OCI-LY1 (cell line): ENCODE measurements around the gene PHKA1.

Source experiments
- H2AFZ ChIP-seq: fragments of 200-600 bp; sonication (generic), shearing (Covaris generic); 2 replicates; pipeline ENCODE4 v1.6.0; 2014; ENCODE audit warnings: antibody characterized with exemption, mild to moderate bottlenecking, low read length
- H3F3A ChIP-seq: fragments of 200-600 bp; sonication (generic), shearing (Covaris generic); 2 replicates; pipeline ENCODE4 v1.6.0; 2014; ENCODE audit warnings: mild to moderate bottlenecking, antibody characterized with exemption, low read length, moderate library complexity; ENCODE audit not compliant: insufficient read depth
- H3K27ac ChIP-seq: fragments of 200-600 bp; sonication (generic); 2 replicates; pipeline ENCODE4 v1.5.1; 2014; ENCODE audit warnings: low read length, mixed run types, mild to moderate bottlenecking, low read depth; ENCODE audit not compliant: poor library complexity, severe bottlenecking
- H3K27me3 ChIP-seq: fragments of 200-600 bp; sonication (generic); 2 replicates; pipeline ENCODE4 v1.6.0; 2014; ENCODE audit warnings: antibody characterized with exemption, mild to moderate bottlenecking, low read length, moderate library complexity; ENCODE audit not compliant: insufficient read depth
- H3K36me3 ChIP-seq: fragments of 200-600 bp; sonication (generic); 2 replicates; pipeline ENCODE4 v1.6.1; 2014; ENCODE audit warnings: mild to moderate bottlenecking, antibody characterized with exemption, low read length, moderate library complexity, mixed read lengths; ENCODE audit not compliant: insufficient read depth
- H3K4me1 ChIP-seq: fragments of 200-600 bp; sonication (generic); 2 replicates; pipeline ENCODE4 v1.5.1; 2014; ENCODE audit warnings: mild to moderate bottlenecking, low read length, moderate library complexity; ENCODE audit not compliant: insufficient read depth, severe bottlenecking
- H3K4me2 ChIP-seq: fragments of 200-600 bp; sonication (generic), shearing (Covaris generic); 2 replicates; pipeline ENCODE4 v1.6.1; 2014; ENCODE audit warnings: low read length
- H3K4me3 ChIP-seq: fragments of 200-600 bp; sonication (generic); 2 replicates; pipeline ENCODE4 v1.5.1; 2014; ENCODE audit warnings: low read length, low read depth, mild to moderate bottlenecking, mixed read lengths; ENCODE audit not compliant: poor library complexity, severe bottlenecking
- H3K79me2 ChIP-seq: fragments of 200-600 bp; shearing (Covaris generic); 2 replicates; pipeline ENCODE4 v1.6.1; 2016; ENCODE audit warnings: mixed run types, low read length, mixed read lengths; ENCODE audit not compliant: insufficient read depth
- H3K9ac ChIP-seq: fragments of 200-600 bp; sonication (generic), shearing (Covaris generic); 2 replicates; pipeline ENCODE4 v1.6.1; 2014; ENCODE audit warnings: mild to moderate bottlenecking, low read length, mixed read lengths
- H3K9me2 ChIP-seq: fragments of 200-600 bp; sonication (generic), shearing (Covaris generic); 2 replicates; pipeline ENCODE4 v1.6.1; 2014; ENCODE audit warnings: low read depth, mild to moderate bottlenecking, low read length, mixed read lengths
- H3K9me3 ChIP-seq: fragments of 200-600 bp; shearing (Covaris generic); 2 replicates; pipeline ENCODE4 v1.6.1; 2014; ENCODE audit warnings: low read length, mixed read lengths
- H4K20me1 ChIP-seq: fragments of 200-600 bp; sonication (generic), shearing (Covaris generic); 2 replicates; pipeline ENCODE4 v1.6.0; 2016; ENCODE audit warnings: mild to moderate bottlenecking, low read length; ENCODE audit not compliant: insufficient read depth
- EZH2 ChIP-seq: fragments of 200-600 bp; sonication (generic), shearing (Covaris generic); IDR thresholded peaks from 2 replicates; pipeline ENCODE4 v1.8.0; 2017; ENCODE audit warnings: borderline replicate concordance, mixed run types, mild to moderate bottlenecking, antibody characterized with exemption, low read length, moderate library complexity, mixed read lengths
- TF ChIP-seq, protein P1 (sequence below): fragments of 200-600 bp; sonication (generic), shearing (Covaris generic); IDR thresholded peaks from 2 replicates; pipeline ENCODE4 v1.5.1; 2017; ENCODE audit warnings: mild to moderate bottlenecking, antibody characterized with exemption, low read length, moderate library complexity, mixed read lengths

PHKA1 gene

DNA sequence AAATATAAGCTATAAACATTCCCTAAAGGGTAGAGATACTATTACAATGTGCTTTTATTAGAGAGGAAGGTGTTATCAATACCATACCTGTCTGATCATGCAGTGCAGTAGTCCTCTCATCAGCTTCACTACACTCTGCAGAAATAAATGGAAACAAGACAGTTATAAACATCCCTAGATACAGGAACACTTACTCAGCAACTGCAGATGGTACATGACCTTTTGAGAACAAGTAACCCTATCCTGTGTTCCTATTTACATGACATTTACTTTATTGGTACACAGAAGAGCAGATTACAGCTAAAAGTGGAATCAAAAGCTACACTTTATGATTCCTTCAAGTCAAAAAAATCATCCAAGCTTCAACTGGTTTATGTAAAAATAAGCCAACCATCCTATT, 9.0 kb downstream of the PHKA1 start:
- Histone ChIP-seq H4K20me1 (no peaks in the 10 kb centered on the region), H3K9me2 (no peaks in the 10 kb centered on the region), H3K27me3 (no peaks in the 10 kb centered on the region), H3K9me3 (no peaks in the 10 kb centered on the region), H3F3A (no peaks in the 10 kb centered on the region), H3K4me1 (no peaks in the 10 kb centered on the region), H3K36me3 (no peaks in the 10 kb centered on the region), H3K9ac (no peak overlapping the region), H3K4me2 (no peak overlapping the region), H3K27ac (no peak overlapping the region), H3K79me2 (no peaks in the 10 kb centered on the region), H3K4me3 (no peak overlapping the region), H2AFZ (no peak overlapping the region)
- TF ChIP-seq, protein P1, sequence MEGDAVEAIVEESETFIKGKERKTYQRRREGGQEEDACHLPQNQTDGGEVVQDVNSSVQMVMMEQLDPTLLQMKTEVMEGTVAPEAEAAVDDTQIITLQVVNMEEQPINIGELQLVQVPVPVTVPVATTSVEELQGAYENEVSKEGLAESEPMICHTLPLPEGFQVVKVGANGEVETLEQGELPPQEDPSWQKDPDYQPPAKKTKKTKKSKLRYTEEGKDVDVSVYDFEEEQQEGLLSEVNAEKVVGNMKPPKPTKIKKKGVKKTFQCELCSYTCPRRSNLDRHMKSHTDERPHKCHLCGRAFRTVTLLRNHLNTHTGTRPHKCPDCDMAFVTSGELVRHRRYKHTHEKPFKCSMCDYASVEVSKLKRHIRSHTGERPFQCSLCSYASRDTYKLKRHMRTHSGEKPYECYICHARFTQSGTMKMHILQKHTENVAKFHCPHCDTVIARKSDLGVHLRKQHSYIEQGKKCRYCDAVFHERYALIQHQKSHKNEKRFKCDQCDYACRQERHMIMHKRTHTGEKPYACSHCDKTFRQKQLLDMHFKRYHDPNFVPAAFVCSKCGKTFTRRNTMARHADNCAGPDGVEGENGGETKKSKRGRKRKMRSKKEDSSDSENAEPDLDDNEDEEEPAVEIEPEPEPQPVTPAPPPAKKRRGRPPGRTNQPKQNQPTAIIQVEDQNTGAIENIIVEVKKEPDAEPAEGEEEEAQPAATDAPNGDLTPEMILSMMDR, result no peak
- no peak for TF ChIP-seq EZH2

DNA sequence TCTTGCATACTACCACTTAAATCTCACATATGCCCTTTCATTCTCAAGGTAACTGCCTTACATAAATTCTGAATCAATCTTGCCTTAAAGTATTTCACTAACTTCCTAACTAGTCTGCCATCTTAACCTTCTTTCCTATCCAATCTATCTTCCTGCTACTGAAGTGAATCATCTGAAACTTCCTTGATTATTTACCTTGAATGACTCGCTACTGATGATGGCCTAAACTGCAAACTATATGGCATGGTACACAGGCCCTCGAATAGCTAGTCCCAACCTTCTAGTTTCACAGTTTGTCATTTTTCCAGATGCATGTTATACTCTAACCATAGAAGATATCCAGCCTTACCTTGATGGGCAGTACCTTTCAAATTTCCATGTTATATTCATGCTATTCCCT, 19.9 kb downstream of the PHKA1 start:
- Histone ChIP-seq H3K27me3 (no peaks in the 10 kb centered on the region), H4K20me1 (no peaks in the 10 kb centered on the region), H3K9me2 (no peaks in the 10 kb centered on the region), H3F3A (no peaks in the 10 kb centered on the region), H3K4me1 (no peaks in the 10 kb centered on the region), H3K9ac (no peak overlapping the region), H3K4me3 (no peak overlapping the region), H3K9me3 (no peaks in the 10 kb centered on the region), H2AFZ (no peak overlapping the region), H3K4me2 (no peak overlapping the region), H3K79me2 (no peaks in the 10 kb centered on the region), H3K36me3 (no peaks in the 10 kb centered on the region), H3K27ac (no peak overlapping the region)
- TF ChIP-seq, protein P1, result no peak
- no peak for TF ChIP-seq EZH2

DNA sequence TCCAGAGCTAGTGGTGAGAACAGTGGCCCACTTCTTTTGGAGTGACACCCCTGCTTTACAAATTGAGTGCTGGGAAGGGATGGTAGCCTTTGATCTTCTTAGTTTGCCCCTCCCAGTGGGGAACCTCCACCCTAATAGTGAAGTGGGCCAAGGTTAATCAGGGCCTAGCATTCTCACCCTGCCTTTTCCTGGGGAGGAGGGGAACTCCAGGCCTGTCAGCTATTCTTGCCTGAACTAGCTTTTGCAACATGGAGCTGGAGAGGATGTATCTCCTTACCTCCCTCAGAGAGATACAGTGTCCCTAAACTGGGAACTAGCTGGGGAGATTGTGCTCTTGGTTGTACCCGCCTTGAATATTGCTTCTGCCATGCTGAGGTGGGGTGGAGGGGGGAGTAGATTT, 20.6 kb downstream of the PHKA1 start:
- Histone ChIP-seq H3K79me2 (no peaks in the 10 kb centered on the region), H3K9ac (no peak overlapping the region), H4K20me1 (no peaks in the 10 kb centered on the region)

More for the DNA sequence above, 20.6 kb downstream of the PHKA1 start:
- Histone ChIP-seq H3K27ac (no peak overlapping the region), H3K4me2 (no peak overlapping the region), H3K4me3 (no peak overlapping the region), H3K4me1 (no peaks in the 10 kb centered on the region), H3F3A (no peaks in the 10 kb centered on the region), H3K36me3 (no peaks in the 10 kb centered on the region), H3K9me2 (no peaks in the 10 kb centered on the region), H2AFZ (no peak overlapping the region), H3K9me3 (no peaks in the 10 kb centered on the region), H3K27me3 (no peaks in the 10 kb centered on the region)
- TF ChIP-seq EZH2, result no peak
- TF ChIP-seq, protein P1, result no peak
